Measurements from ENCODE around the gene RBM6.

GRCh38 chr3:49955636-49956035, 15.7 kb downstream of the RBM6 start:
- TF ChIP-seq DACH1 (IDR thresholded peaks at IDR 0.05; ENCODE audit: partially characterized antibody) = no peak
- no peak for TF ChIP-seq EZH2 (IDR thresholded peaks at IDR 0.05; ENCODE audit: borderline replicate concordance, low read depth, low read length)
- TF ChIP-seq POLR2A (conservative IDR thresholded peaks at IDR 0.05) = no peak
- no peak for TF ChIP-seq CTCF (IDR thresholded peaks at IDR 0.05 in 2 of 3, conservative IDR thresholded peaks at IDR 0.05 in 1 of 3; ENCODE audit: insufficient read depth in 2 of 3, low read depth in 1 of 3, low read length in 3 of 3)
- TF ChIP-seq TFE3 (CRISPR knock-in tag; IDR thresholded peaks at IDR 0.05) = no peak
- TF ChIP-seq ZNF140 (CRISPR knock-in tag; IDR thresholded peaks at IDR 0.05) = no peak
- TF ChIP-seq TCF7L2 (IDR thresholded peaks at IDR 0.05; ENCODE audit: low read depth, low read length) = no peak
- no peak for TF ChIP-seq ZNF175 (CRISPR knock-in tag; IDR thresholded peaks at IDR 0.05; ENCODE audit: low read depth)
- no peak for TF ChIP-seq CREM (IDR thresholded peaks at IDR 0.05; ENCODE audit: low read depth)
- no peak for TF ChIP-seq CHD2 (IDR thresholded peaks at IDR 0.05; ENCODE audit: low read depth, low read length)
- TF ChIP-seq CXXC5 (CRISPR knock-in tag; IDR thresholded peaks at IDR 0.05) = no peak
- TF ChIP-seq SRF (CRISPR knock-in tag; IDR thresholded peaks at IDR 0.05) = no peak
- no peak for TF ChIP-seq HDAC3 (IDR thresholded peaks at IDR 0.05; ENCODE audit: borderline replicate concordance, partially characterized antibody)
- TF ChIP-seq MYC (IDR thresholded peaks at IDR 0.05; ENCODE audit: low read depth, low read length) = no peak
- no peak for TF ChIP-seq MYC (CRISPR knock-in tag; IDR thresholded peaks at IDR 0.05; ENCODE audit: borderline replicate concordance, low read depth)
